ENCODE data around the gene GARRE1.
"Not testable (repeated sequence)": the region's sequence is repeated elsewhere in the genome, so short reads cannot be mapped to it uniquely, and the experiment has no call there.

The GARRE1 gene

GRCh38 chr19:34254046-34254697 is at the start of gene GARRE1:
Gene GARRE1 (plus strand): TSS chr19:34254554. CDS start chr19:34300474, 45,920 bp downstream.
- DNase-seq: peak; percentile 90

- DNase-seq: not testable (repeated sequence)
Measured at GRCh38 chr19:34205324-34205723, 49.0 kb upstream of the GARRE1 start.

GRCh38 chr19:34208291-34208884 is 46.0 kb upstream of the GARRE1 start:
- DNase-seq: no peak

- DNase-seq: no peak
Measured at GRCh38 chr19:34209726-34210125, 44.6 kb upstream of the GARRE1 start.

GRCh38 chr19:34213283-34213682 is 41.1 kb upstream of the GARRE1 start:
- no peak for DNase-seq

GRCh38 chr19:34214040-34214439 is 40.3 kb upstream of the GARRE1 start:
- DNase-seq: no peak

- no peak for DNase-seq
Measured at GRCh38 chr19:34215006-34215665, 39.2 kb upstream of the GARRE1 start.

GRCh38 chr19:34215666-34216038 is 38.7 kb upstream of the GARRE1 start:
- no peak for DNase-seq

- DNase-seq: not testable (repeated sequence)
Measured at GRCh38 chr19:34216745-34217219, 37.6 kb upstream of the GARRE1 start.

- peak; percentile 74 for DNase-seq
Measured at GRCh38 chr19:34217952-34218817, 36.2 kb upstream of the GARRE1 start.

GRCh38 chr19:34218818-34219164 is 35.6 kb upstream of the GARRE1 start:
- no peak for DNase-seq

GRCh38 chr19:34220472-34221063 is 33.8 kb upstream of the GARRE1 start:
- peak; percentile 81 for DNase-seq

- DNase-seq: no peak
Measured at GRCh38 chr19:34222386-34222785, 32.0 kb upstream of the GARRE1 start.

- DNase-seq: no peak
Measured at GRCh38 chr19:34224996-34225658, 29.2 kb upstream of the GARRE1 start.

GRCh38 chr19:34225659-34226015 is 28.7 kb upstream of the GARRE1 start:
- no peak for DNase-seq

- DNase-seq: peak; percentile 36
Measured at GRCh38 chr19:34226036-34226435, 28.3 kb upstream of the GARRE1 start.

GRCh38 chr19:34228347-34228746 is 26.0 kb upstream of the GARRE1 start:
- DNase-seq: no peak

- no peak for DNase-seq
Measured at GRCh38 chr19:34228762-34229161, 25.6 kb upstream of the GARRE1 start.

GRCh38 chr19:34229721-34230120 is 24.6 kb upstream of the GARRE1 start:
- DNase-seq: no peak

GRCh38 chr19:34230820-34231219 is 23.5 kb upstream of the GARRE1 start:
- no peak for DNase-seq

GRCh38 chr19:34231439-34231838 is 22.9 kb upstream of the GARRE1 start:
- no peak for DNase-seq

Measured in activated CD4-positive, alpha-beta T cell treated with anti-CD3 and anti-CD28 coated beads for 48 hours (primary cell).